Measurements from ENCODE around the gene EEF2KMT.
"Not testable (repeated sequence)": the region's sequence is repeated elsewhere in the genome, so short reads cannot be mapped to it uniquely, and the experiment has no call there.

EEF2KMT gene

GRCh38 chr16:5098221-5099159 lies 895 bp upstream of the EEF2KMT start:
- not testable (repeated sequence) for DNase-seq (ENCODE audit: insufficient read length, low spot score); FAIRE-seq

GRCh38 chr16:5097061-5097469 lies 530 bp downstream of the EEF2KMT start:
- not testable (repeated sequence) for DNase-seq (ENCODE audit: insufficient read length, low spot score); FAIRE-seq

GRCh38 chr16:5096437-5097060 lies 1.0 kb downstream of the EEF2KMT start:
- FAIRE-seq = not testable (repeated sequence)

GRCh38 chr16:5095145-5095830 lies 2.3 kb downstream of the EEF2KMT start:
- FAIRE-seq = not testable (repeated sequence)

More at GRCh38 chr16:5096437-5097060, 1.0 kb downstream of the EEF2KMT start:
- DNase-seq (ENCODE audit: insufficient read length, low spot score) = not testable (repeated sequence)

GRCh38 chr16:5093746-5094145 lies 3.8 kb downstream of the EEF2KMT start:
- DNase-seq (ENCODE audit: insufficient read length, low spot score); FAIRE-seq: not testable (repeated sequence)

More at GRCh38 chr16:5095145-5095830, 2.3 kb downstream of the EEF2KMT start:
- DNase-seq (ENCODE audit: insufficient read length, low spot score) = not testable (repeated sequence)

GRCh38 chr16:5093081-5093480 lies 4.5 kb downstream of the EEF2KMT start:
- FAIRE-seq; DNase-seq (ENCODE audit: insufficient read length, low spot score): not testable (repeated sequence)

- DNase-seq (ENCODE audit: insufficient read length, low spot score); FAIRE-seq: not testable (repeated sequence)
Measured at GRCh38 chr16:5090592-5090991, 7.0 kb downstream of the EEF2KMT start.

GRCh38 chr16:5089911-5090555 lies 7.6 kb downstream of the EEF2KMT start:
- DNase-seq (ENCODE audit: insufficient read length, low spot score); FAIRE-seq: not testable (repeated sequence)

GRCh38 chr16:5088936-5089335 lies 8.7 kb downstream of the EEF2KMT start:
- FAIRE-seq; DNase-seq (ENCODE audit: insufficient read length, low spot score): not testable (repeated sequence)

GRCh38 chr16:5088086-5088790 lies 9.4 kb downstream of the EEF2KMT start:
- DNase-seq (ENCODE audit: insufficient read length, low spot score); FAIRE-seq: not testable (repeated sequence)

- not testable (repeated sequence) for DNase-seq (ENCODE audit: insufficient read length, low spot score); FAIRE-seq
Measured at GRCh38 chr16:5085716-5086115, 11.9 kb downstream of the EEF2KMT start.

GRCh38 chr16:5084802-5085201 lies 12.8 kb downstream of the EEF2KMT start:
- FAIRE-seq = not testable (repeated sequence)

GRCh38 chr16:5084099-5084731 lies 13.4 kb downstream of the EEF2KMT start:
- DNase-seq (ENCODE audit: insufficient read length, low spot score); FAIRE-seq: not testable (repeated sequence)

More at GRCh38 chr16:5084802-5085201, 12.8 kb downstream of the EEF2KMT start:
- peak; percentile 61 for DNase-seq (ENCODE audit: insufficient read length, low spot score)
- peak; percentile 57 for TF ChIP-seq CTCF (IDR thresholded peaks at IDR 0.05; ENCODE audit: insufficient read depth, missing control alignments)

GRCh38 chr16:5083646-5084045 lies 13.9 kb downstream of the EEF2KMT start:
- DNase-seq (ENCODE audit: insufficient read length, low spot score); FAIRE-seq: not testable (repeated sequence)

- FAIRE-seq; DNase-seq (ENCODE audit: insufficient read length, low spot score): not testable (repeated sequence)
Measured at GRCh38 chr16:5080996-5081395, 16.6 kb downstream of the EEF2KMT start.

GRCh38 chr16:5080461-5080860 lies 17.1 kb downstream of the EEF2KMT start:
- not testable (repeated sequence) for DNase-seq (ENCODE audit: insufficient read length, low spot score); FAIRE-seq

Data from D721Med (cell line).